Gastroesophageal sphincter (tissue), 4 donors: ENCODE measurements around the gene SPACDR. TPM values are rescaled to one million over a fixed set of nuclear protein-coding genes. Genes with fewer than 3 reads are reported as not detected.

Experiments used
- ATAC-seq: fragments of 150-250 bp; one replicate; pipeline ENCODE4 v1.9.1; 2016; ENCODE audit warnings: mild to moderate bottlenecking, moderate library complexity
- H3K27ac ChIP-seq, 4 donors: fragments of 200-600 bp; sonication (generic) in 3 of 4; 1 replicate in 3 of 4; 2 replicates in 1 of 4; pipeline ENCODE4 v1.5.1; 2016 to 2019
- H3K27me3 ChIP-seq: fragments of 200-600 bp; sonication (generic); one replicate; pipeline ENCODE4 v1.5.1; 2019
- H3K36me3 ChIP-seq, 2 donors: fragments of 200-600 bp; sonication (generic); one replicate each; pipeline ENCODE4 v1.5.1; 2019; ENCODE audit warnings: control low read depth in 1 of 2
- H3K4me1 ChIP-seq, 3 donors: fragments of 200-600 bp; sonication (generic); 1 replicate in 2 of 3; 2 replicates in 1 of 3; pipeline ENCODE4 v1.5.1; 2016 to 2019; ENCODE audit warnings: control low read depth in 2 of 3
- H3K4me3 ChIP-seq, 2 donors: fragments of 200-600 bp; sonication (generic); one replicate each; pipeline ENCODE4 v1.5.1; 2019; ENCODE audit warnings: mild to moderate bottlenecking in 1 of 2, moderate library complexity in 1 of 2
- H3K9me3 ChIP-seq, 3 donors: fragments of 200-600 bp; sonication (generic); one replicate each; pipeline ENCODE4 v1.5.1; 2017 to 2019; ENCODE audit warnings: control low read depth in 2 of 3
- CTCF ChIP-seq, 4 experiments: fragments of 200-600 bp in 2 of 4; fragments of 450-650 bp in 2 of 4; sonication (generic) in 1 of 4; IDR thresholded peaks; one replicate each; pipeline ENCODE4 v1.5.1; 2017 to 2019; ENCODE audit warnings: antibody characterized with exemption in 4 of 4, mild to moderate bottlenecking in 2 of 4, moderate library complexity in 2 of 4
- EP300 ChIP-seq: sonication (generic); formaldehyde crosslinking; IDR thresholded peaks from one replicate; pipeline ENCODE4 v1.6.1; 2017; ENCODE audit warnings: antibody characterized with exemption, mild to moderate bottlenecking
- POLR2A ChIP-seq, 2 donors: fragments of 450-650 bp; IDR thresholded peaks; one replicate each; pipeline ENCODE4 v1.6.1; 2017; ENCODE audit warnings: antibody characterized with exemption in 2 of 2, mild to moderate bottlenecking in 2 of 2, moderate library complexity in 1 of 2
- POLR2AphosphoS5 ChIP-seq: sonication (generic); formaldehyde crosslinking; IDR thresholded peaks from one replicate; pipeline ENCODE4 v1.6.1; 2017; ENCODE audit warnings: antibody characterized with exemption
- WGBS, 2 donors: methylation state at CpG; one replicate each; pipeline ENCODE4 v1.1.5; 2018; ENCODE audit warnings: low coverage in 1 of 2; 5-methylcytosine and 5-hydroxymethylcytosine counted together
- total RNA-seq, 4 donors: library from RNA; depleted of rRNA; stranded (reverse); fragments of >200 nt; gene quantifications; one replicate each; pipeline ENCODE4 v1.1.0, GENCODE V29; 2016

Gene SPACDR
- total RNA-seq, 4 donors from 2014 or later: 0.67 TPM; not detected in 3

- no peak for ATAC-seq
- WGBS, 2 donors: 5 to 94% methylated on average over 3 to 16 of the region's 31 CpGs
- H3K4me3 ChIP-seq: peak overlapping the region; percentile 91 to 95
These were observed 33.4 kb downstream of the SPACDR start for GRCh38 chr7:100430493-100431285.

GRCh38 chr7:100429637-100430492, 34.2 kb downstream of the SPACDR start, which contains the start of gene MEPCE:
MEPCE (plus strand) TSS chr7:100429831; CDS start chr7:100430019, 188 bp downstream.
- 0 to 1% methylated on average over 2 to 22 of the region's 95 CpGs for WGBS, 2 donors
- Histone ChIP-seq H3K27me3 (no peaks in the 10 kb centered on the region), H3K4me1 (peaks cover 0 to 56% (median 27%) of the 10 kb centered on the region in 3 donors), H3K27ac (peak within 1 kb of the TSS; percentile 94 to 99 (median 98)), H3K9me3 (no peaks in the 10 kb centered on the region), H3K36me3 (peaks cover 0 to 38% of the 10 kb centered on the region in 2 donors), H3K4me3 (peak within 1 kb of the TSS; percentile 91 to 95)
- TF ChIP-seq CTCF (IDR thresholded peaks at IDR 0.05) (no peak), POLR2A (IDR thresholded peaks at IDR 0.05) (peak in 1 of 2 donors; percentile 14)
- ATAC-seq: peak; percentile 74

More at GRCh38 chr7:100430493-100431285, 33.4 kb downstream of the SPACDR start:
- H3K4me1 ChIP-seq: peaks cover 0 to 64% (median 34%) of the 10 kb centered on the region in 3 donors
- peak overlapping the region; percentile 94 to 99 (median 98) for H3K27ac ChIP-seq
- TF ChIP-seq EP300: no peak
- TF ChIP-seq POLR2AphosphoS5: no peak
- no peaks in the 10 kb centered on the region for H3K9me3 ChIP-seq
- H3K27me3 ChIP-seq: no peaks in the 10 kb centered on the region
- H3K36me3 ChIP-seq: peaks cover 0 to 39% of the 10 kb centered on the region in 2 donors

GRCh38 chr7:100428967-100429636, 35.0 kb downstream of the SPACDR start:
- peak overlapping the region; percentile 94 to 99 (median 98) for H3K27ac ChIP-seq
- H3K36me3 ChIP-seq: peaks cover 0 to 34% of the 10 kb centered on the region in 2 donors
- 0% methylated on average over 6 to 7 of the region's 40 CpGs for WGBS, 2 donors
- H3K27me3 ChIP-seq: no peaks in the 10 kb centered on the region
- peak; percentile 91 to 95 for TF ChIP-seq POLR2A (IDR thresholded peaks at IDR 0.05)
- peak; percentile 97 for TF ChIP-seq POLR2AphosphoS5
- no peak for TF ChIP-seq EP300
- TF ChIP-seq CTCF (IDR thresholded peaks at IDR 0.05): peak in 2 of 4 experiments; percentile 51 to 65
- ATAC-seq: peak; percentile 83
- no peaks in the 10 kb centered on the region for H3K9me3 ChIP-seq
- peak overlapping the region; percentile 91 to 95 for H3K4me3 ChIP-seq
- H3K4me1 ChIP-seq: peaks cover 0 to 48% (median 23%) of the 10 kb centered on the region in 3 donors

- WGBS, 2 donors: 1% methylated on average over 20 to 21 of the region's 66 CpGs
- H3K27me3 ChIP-seq: no peaks in the 10 kb centered on the region
- no peak for TF ChIP-seq EP300
- TF ChIP-seq POLR2AphosphoS5: peak; percentile 100
- TF ChIP-seq POLR2A (IDR thresholded peaks at IDR 0.05): peak; percentile 100
- TF ChIP-seq CTCF (IDR thresholded peaks at IDR 0.05): peak in 3 of 4 experiments; percentile 6 to 41 (median 19)
These were observed 35.7 kb downstream of the SPACDR start, which contains the start of gene ZCWPW1 for GRCh38 chr7:100428199-100428966. ZCWPW1 (minus strand) TSS chr7:100428703; CDS start chr7:100420649, 8,054 bp downstream.

More at GRCh38 chr7:100428199-100428966, 35.7 kb downstream of the SPACDR start, which contains the start of gene ZCWPW1:
- Histone ChIP-seq H3K4me3 (peak within 1 kb of the TSS; percentile 91 to 95), H3K27ac (peak within 1 kb of the TSS; percentile 94 to 99 (median 98)), H3K9me3 (no peaks in the 10 kb centered on the region), H3K36me3 (peaks cover 0 to 28% of the 10 kb centered on the region in 2 donors), H3K4me1 (peaks cover 0 to 41% (median 23%) of the 10 kb centered on the region in 3 donors)
- peak; percentile 73 for ATAC-seq
